ENCODE data around the gene LEAP2.

The LEAP2 gene

DNA sequence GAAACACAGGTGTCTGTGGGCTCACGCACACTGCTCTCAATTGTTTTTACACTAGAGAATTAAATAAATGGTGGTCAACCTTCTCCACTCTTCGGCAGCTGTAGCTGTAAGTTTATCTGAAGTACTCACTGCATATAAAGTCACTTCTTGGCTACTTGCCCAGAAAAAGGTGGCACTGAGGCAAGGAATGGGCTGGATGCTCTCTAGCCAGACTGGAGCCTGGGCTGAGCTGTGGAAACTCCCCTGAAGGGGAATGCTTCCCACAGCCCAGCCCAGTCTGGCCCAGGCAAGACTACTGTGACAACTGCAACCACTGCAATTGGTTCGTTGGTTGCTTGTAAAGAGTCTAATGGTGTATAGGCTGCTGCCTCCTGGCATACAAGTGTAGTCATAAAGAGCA is 4.5 kb downstream of the LEAP2 start:
- no peak overlapping the region for H3K4me3 ChIP-seq (ENCODE audit: low read length)
- no peak for DNase-seq (ENCODE audit: low read depth)
- TF ChIP-seq, protein P1, sequence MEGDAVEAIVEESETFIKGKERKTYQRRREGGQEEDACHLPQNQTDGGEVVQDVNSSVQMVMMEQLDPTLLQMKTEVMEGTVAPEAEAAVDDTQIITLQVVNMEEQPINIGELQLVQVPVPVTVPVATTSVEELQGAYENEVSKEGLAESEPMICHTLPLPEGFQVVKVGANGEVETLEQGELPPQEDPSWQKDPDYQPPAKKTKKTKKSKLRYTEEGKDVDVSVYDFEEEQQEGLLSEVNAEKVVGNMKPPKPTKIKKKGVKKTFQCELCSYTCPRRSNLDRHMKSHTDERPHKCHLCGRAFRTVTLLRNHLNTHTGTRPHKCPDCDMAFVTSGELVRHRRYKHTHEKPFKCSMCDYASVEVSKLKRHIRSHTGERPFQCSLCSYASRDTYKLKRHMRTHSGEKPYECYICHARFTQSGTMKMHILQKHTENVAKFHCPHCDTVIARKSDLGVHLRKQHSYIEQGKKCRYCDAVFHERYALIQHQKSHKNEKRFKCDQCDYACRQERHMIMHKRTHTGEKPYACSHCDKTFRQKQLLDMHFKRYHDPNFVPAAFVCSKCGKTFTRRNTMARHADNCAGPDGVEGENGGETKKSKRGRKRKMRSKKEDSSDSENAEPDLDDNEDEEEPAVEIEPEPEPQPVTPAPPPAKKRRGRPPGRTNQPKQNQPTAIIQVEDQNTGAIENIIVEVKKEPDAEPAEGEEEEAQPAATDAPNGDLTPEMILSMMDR (conservative IDR thresholded peaks at IDR 0.05; ENCODE audit: low read depth, low read length), result no peak

DNA sequence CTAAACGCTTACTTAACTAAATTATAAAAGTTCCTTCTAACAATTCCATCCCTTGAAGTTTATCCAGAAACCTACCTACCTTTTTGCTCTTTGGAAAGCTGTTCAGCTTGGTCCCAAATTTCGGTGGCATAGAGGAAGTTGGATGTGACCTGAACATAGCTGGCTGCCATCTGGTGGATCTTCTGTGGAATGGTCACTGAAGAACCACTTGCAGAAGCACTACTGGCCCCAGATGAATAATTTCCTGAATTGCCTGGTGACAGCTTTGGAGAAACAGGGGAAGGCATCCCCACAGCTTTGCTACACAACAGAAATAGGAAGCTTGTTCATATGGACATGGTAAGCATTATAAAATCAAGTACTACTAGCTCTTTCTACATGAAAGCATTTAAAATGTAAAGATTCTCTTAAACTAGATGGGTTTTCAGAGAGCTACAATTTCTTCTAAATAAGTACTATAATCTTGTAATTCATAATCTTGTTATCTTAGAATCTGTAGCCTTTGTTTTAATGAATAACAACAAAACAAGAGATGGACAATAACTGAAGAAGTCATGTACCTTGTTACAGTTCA is 9.9 kb downstream of the LEAP2 start:
- no peak overlapping the region for H3K4me3 ChIP-seq (ENCODE audit: low read length)
- TF ChIP-seq, protein P1 (conservative IDR thresholded peaks at IDR 0.05; ENCODE audit: low read depth, low read length), result peak; percentile 72
- no peak for DNase-seq (ENCODE audit: low read depth)

DNA sequence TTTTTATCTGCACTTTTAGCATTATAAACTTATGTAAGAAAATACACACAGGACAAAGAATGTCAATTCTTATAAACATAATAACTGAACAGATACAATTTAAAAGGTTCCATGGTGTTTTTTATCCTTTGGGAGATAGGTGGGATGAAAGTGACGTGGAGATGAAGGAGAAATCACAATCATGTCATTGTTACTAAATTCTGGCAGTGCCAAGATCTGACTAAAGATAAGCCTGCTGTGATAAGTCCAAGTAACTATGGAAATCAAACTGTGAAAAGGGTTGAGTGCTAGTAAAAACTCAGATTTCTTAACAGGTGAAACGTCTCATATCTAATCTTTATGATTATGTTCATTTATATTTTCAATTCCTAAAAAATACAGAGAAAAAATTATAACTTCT is 11.1 kb downstream of the LEAP2 start:
- TF ChIP-seq, protein P1 (conservative IDR thresholded peaks at IDR 0.05; ENCODE audit: low read depth, low read length), result no peak
- DNase-seq (ENCODE audit: low read depth), result no peak
- no peak overlapping the region for H3K4me3 ChIP-seq (ENCODE audit: low read length)

DNA sequence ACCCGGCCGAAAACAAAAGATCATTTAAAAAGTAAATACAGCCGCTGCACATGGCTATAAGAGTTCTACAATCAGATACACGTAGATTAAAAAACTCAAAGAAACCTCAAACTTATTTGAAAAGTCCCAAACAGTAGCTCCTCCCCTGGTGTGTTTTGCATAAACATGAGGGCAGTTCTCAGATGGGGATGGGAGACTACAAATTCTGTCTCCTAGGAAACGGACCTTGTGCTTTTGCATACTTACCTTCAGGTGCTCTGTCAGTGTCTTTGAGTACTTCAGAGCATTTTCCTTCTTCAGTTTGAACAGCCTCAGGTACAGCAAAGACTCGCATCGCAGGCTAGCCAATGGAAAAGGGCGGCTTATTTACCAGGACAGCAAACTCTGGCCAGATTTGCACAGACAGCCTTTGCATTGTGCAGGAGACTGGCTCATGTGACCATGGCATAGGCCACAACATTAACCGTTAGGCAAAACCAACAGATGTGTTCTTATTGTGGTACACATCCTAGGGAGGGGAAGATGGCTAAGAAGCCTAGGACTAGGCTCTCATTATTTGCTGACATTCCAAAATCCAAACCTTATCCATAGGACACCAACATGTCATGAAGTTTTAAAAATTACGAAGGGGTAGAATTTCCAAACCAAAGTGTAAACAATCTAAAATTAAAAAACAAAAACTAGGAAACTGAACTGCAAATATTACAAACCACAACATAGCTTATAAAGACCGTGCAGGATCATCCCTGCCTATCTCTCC is 12.8 kb downstream of the LEAP2 start:
- no peak for DNase-seq (ENCODE audit: low read depth)
- no peak overlapping the region for H3K4me3 ChIP-seq (ENCODE audit: low read length)
- TF ChIP-seq, protein P1 (conservative IDR thresholded peaks at IDR 0.05; ENCODE audit: low read depth, low read length), result no peak

DNA sequence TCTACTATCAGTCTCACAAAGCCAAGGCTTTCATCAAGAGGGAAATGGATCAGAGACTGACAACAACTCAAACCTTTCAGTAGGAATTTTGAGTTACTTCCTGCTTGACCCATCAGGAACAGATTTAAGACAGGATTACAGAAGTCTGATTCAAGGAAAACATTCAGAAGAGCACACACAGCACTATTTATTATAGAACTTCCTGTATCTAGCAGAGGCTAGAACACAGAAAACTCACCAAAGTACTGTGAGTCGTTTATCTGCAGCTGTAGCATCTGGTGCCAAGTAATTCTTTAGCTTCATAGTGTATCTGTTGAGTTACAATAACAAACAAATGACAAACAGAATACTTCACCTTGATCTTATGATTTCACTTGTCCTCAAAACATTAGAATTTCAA is 13.8 kb downstream of the LEAP2 start:
- TF ChIP-seq, protein P1 (conservative IDR thresholded peaks at IDR 0.05; ENCODE audit: low read depth, low read length), result no peak
- H3K4me3 ChIP-seq (ENCODE audit: low read length), result no peak overlapping the region
- DNase-seq (ENCODE audit: low read depth), result no peak

DNA sequence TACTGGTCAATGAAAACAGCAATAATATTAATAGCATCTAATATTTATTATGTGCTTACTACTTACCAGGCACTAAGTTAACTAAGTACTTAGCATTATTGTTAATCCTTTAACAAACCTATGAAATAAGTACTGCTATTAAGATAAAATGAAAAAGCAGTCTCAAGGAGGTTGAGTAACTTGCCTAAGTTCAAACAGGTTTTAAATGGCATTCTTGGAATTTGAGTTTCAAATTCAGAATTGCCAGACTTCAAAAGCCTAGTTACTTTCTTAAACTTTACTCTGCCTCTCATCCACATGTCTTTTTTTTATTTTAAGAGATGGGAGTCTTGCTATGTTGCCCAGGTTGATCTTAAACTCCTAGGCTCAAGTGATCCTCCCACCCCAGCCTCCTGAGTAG is 16.0 kb downstream of the LEAP2 start:
- TF ChIP-seq, protein P1 (conservative IDR thresholded peaks at IDR 0.05; ENCODE audit: low read depth, low read length), result no peak
- DNase-seq (ENCODE audit: low read depth), result no peak
- H3K4me3 ChIP-seq (ENCODE audit: low read length), result no peak overlapping the region

DNA sequence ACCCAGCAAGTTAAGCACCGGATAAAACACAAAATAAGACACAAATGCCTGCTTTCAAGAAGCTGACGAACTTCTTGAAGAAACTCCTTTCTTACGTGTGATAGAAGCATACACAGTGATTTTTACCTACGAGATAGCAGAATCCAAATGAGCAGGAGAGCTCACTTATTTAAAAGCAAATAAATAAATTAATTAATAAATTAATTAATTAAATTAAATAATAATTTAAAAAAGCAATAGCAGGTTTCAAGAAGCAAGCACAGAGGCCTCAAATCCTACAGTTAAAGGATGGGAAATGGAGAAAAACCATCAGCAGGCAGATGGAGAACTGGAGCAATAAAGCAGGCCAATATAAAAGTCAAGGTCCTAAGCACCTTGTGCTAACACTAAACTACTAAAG is 17.3 kb downstream of the LEAP2 start:
- TF ChIP-seq, protein P1 (conservative IDR thresholded peaks at IDR 0.05; ENCODE audit: low read depth, low read length), result no peak
- H3K4me3 ChIP-seq (ENCODE audit: low read length), result no peak overlapping the region
- DNase-seq (ENCODE audit: low read depth), result no peak

Measured in retinal pigment epithelial cell (primary cell).